Small intestine (tissue), 7 donors: ENCODE results near the gene CREM. TPM values are rescaled to one million over a fixed set of nuclear protein-coding genes. Genes with fewer than 3 reads are reported as not detected.

Source experiments
- DNase-seq, 2 donors: peaks; one replicate each; pipeline versions ENCODE4 v3.0.0 to v3.0.0-alpha.2; 2013
- FAIRE-seq: peaks from 2 replicates; lab custom pipeline; 2012; peaks lifted over from hg19 to GRCh38; lab: Jason Lieb, UNC
- H3K27ac ChIP-seq, 3 donors: one replicate each; pipeline ENCODE4 v1.5.1; 2013; ENCODE audit warnings: low read length in 2 of 3, mild to moderate bottlenecking in 2 of 3, control low read depth in 1 of 3, inconsistent platforms in 1 of 3, low read depth in 1 of 3, moderate library complexity in 1 of 3
- H3K27me3 ChIP-seq, 3 donors: one replicate each; pipeline ENCODE4 v1.6.1; 2013; ENCODE audit warnings: low read length in 3 of 3, inconsistent platforms in 1 of 3; ENCODE audit not compliant: control insufficient read depth in 3 of 3, insufficient read depth in 3 of 3
- H3K36me3 ChIP-seq, 3 donors: one replicate each; pipeline ENCODE4 v1.6.1; 2013; ENCODE audit warnings: low read length in 3 of 3, inconsistent platforms in 1 of 3, low read depth in 1 of 3, mild to moderate bottlenecking in 1 of 3, moderate library complexity in 1 of 3; ENCODE audit not compliant: control insufficient read depth in 3 of 3, insufficient read depth in 2 of 3
- H3K4me1 ChIP-seq, 3 donors: one replicate each; pipeline ENCODE4 v1.6.1; 2013; ENCODE audit warnings: low read length in 2 of 3, inconsistent platforms in 1 of 3, low read depth in 1 of 3, mild to moderate bottlenecking in 1 of 3, moderate library complexity in 1 of 3; ENCODE audit not compliant: control insufficient read depth in 3 of 3, insufficient read depth in 2 of 3
- H3K4me3 ChIP-seq, 3 donors: one replicate each; pipeline ENCODE4 v1.5.1; 2013; ENCODE audit warnings: low read length in 3 of 3, control low read depth in 1 of 3, inconsistent platforms in 1 of 3, low read depth in 1 of 3, mild to moderate bottlenecking in 1 of 3, moderate library complexity in 1 of 3
- H3K9me3 ChIP-seq, 2 donors: one replicate each; pipeline ENCODE4 v1.6.1; 2013; ENCODE audit warnings: low read depth in 1 of 2, low read length in 1 of 2; ENCODE audit not compliant: control insufficient read depth in 2 of 2, insufficient read depth in 1 of 2
- WGBS, 3 donors: extraction: QIAGEN DNeasy Blood & Tissue Kit; methylation state at CpG; one replicate each; pipeline ENCODE4 v1.1.7; 2013; 5-methylcytosine and 5-hydroxymethylcytosine counted together
- polyA plus RNA-seq, 4 donors: library from polyadenylated mRNA; stranded (reverse) in 3 of 4; unstranded in 1 of 4; fragments of 200-250 nt in 3 of 4; fragments of 120-200 nt in 1 of 4; gene quantifications; one replicate each; pipeline versions ENCODE4 v1.2.1 to v1.2.3, GENCODE V29; 2013
- donor health status: healthy with polysubstance abuse.
- donor health status: control.
- donor health status: control.
- donor health status: Bipolar disorder and iron deficiency.
- donor health status: healthy.

The CREM gene
- polyA plus RNA-seq, 4 donors: 13.2 to 27.6 (median 22.7) TPM

DNA sequence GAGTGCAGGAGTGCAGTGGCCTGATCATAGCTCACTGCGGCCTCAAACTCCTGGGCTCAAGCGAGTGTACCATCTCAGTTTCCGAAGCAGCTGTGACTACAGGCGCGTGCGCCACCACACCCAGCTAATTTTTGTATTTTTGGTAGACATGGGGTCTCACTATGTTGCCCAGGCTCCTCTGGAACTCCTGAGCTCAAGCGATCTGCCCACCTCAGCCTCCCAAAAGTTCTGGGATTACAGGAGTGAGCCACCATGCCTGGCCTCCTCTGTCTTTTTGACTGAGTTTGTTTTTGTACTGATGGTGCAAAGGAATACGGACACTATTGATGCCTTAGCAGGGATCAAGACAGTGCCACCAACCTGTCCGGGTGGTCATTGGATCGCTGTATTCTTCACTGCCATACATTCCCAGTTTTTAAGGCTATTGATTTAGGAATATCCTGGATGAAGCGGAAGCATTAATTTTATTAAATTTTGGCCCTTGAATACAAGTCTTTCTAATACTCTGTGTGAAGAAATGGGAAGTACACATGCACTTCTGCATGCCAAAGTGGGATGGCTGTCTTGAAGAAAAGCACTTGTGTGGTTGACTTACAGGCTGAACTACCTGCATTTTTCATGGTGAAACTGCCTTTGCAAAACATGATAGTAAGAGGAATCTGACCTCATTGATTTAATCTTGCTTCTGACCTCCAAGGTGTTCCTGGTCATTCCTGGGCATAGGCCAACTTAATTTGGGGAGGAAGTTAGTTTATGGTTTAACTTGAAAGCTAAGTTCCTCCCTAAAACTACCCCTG is 34.5 kb upstream of the CREM start:
- H3K36me3 ChIP-seq: no peaks in the 10 kb centered on the region
- H3K27me3 ChIP-seq: peaks cover 0 to 2% (median 0%) of the 10 kb centered on the region in 3 donors
- WGBS, 3 donors: 89 to 96% (median 96%) methylated on average over 11 of the region's 11 CpGs
- DNase-seq: no peak
- H3K27ac ChIP-seq: no peak overlapping the region
- H3K9me3 ChIP-seq: peaks cover 0 to 6% of the 10 kb centered on the region in 2 donors
- no peak for FAIRE-seq
- peaks cover 0 to 5% (median 4%) of the 10 kb centered on the region in 3 donors for H3K4me1 ChIP-seq
- H3K4me3 ChIP-seq: no peak overlapping the region

DNA sequence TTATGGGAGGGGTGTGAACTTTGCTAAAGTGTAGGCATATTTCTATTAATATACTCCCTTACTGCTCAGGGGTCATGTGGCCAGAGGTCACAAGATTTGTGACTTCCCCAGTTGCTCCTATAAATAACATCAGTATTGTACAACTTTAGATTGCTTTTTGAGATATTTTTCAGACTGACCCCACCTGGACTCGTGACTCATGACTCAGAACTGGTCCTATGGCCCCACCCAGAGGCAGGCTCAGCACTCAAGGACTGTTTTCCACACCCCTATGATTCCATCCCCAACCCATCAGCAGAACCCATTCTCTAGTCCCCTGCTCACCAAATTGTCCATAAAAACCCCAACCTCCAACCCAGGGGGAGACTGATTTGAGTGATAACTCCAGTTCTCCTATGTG is 33.8 kb upstream of the CREM start:
- 44 to 63% (median 59%) methylated on average over 1 of the region's 1 CpG for WGBS, 3 donors
- Histone ChIP-seq H3K9me3 (peaks cover 0 to 6% of the 10 kb centered on the region in 2 donors), H3K4me3 (no peak overlapping the region), H3K27ac (no peak overlapping the region), H3K27me3 (peaks cover 0 to 2% (median 0%) of the 10 kb centered on the region in 3 donors), H3K36me3 (no peaks in the 10 kb centered on the region), H3K4me1 (peaks cover 0 to 5% (median 4%) of the 10 kb centered on the region in 3 donors)
- DNase-seq (peak in 1 of 2 donors; percentile 6), FAIRE-seq (no peak)

DNA sequence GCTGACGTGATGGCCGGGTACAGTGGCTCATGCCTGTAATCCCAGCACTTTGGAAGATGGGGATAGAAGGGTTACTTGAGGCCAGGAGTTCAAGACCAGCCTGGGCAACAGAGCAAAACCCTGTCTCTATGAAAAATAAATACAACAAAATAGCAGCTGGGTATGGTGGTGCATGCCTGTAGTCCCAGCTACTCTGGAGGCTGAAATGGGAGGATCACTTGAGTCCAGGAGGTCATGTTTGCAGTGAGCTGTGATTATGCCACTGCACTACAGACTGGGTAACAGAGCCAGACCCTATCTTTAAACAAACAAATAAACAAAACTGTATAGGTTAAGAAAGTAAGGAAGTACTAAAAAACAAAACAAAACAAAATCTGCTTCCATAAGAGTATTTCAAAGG is 30.3 kb upstream of the CREM start:
- Histone ChIP-seq H3K27ac (no peak overlapping the region), H3K4me3 (no peak overlapping the region), H3K27me3 (peaks cover 0 to 2% (median 0%) of the 10 kb centered on the region in 3 donors), H3K4me1 (no peaks in the 10 kb centered on the region), H3K36me3 (no peaks in the 10 kb centered on the region), H3K9me3 (peaks cover 0 to 6% of the 10 kb centered on the region in 2 donors)
- 76 to 81% (median 79%) methylated on average over 2 of the region's 2 CpGs for WGBS, 3 donors
- DNase-seq: no peak
- no peak for FAIRE-seq

DNA sequence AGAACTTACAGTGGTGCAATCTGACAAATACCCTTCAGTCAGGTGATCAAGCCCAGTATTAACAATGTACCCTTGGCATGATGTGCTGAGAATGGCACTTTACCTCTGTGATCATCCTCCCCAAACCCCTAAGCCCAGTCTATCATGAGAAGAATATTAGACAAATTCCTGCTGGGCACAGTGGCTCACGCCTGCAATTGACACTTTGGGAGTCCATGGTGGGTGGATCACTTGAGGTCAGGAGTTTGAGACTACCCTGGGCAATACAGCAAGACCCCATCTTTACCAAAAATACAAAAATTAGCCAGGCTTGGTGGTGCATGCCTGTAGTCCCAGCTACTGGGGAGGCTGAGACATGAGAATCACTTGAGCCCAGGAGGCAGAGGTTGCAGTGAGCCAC is 29.1 kb upstream of the CREM start:
- FAIRE-seq (no peak), DNase-seq (no peak)
- Histone ChIP-seq H3K27ac (no peak overlapping the region), H3K9me3 (peaks cover 0 to 6% of the 10 kb centered on the region in 2 donors), H3K4me1 (no peaks in the 10 kb centered on the region), H3K36me3 (no peaks in the 10 kb centered on the region), H3K4me3 (no peak overlapping the region), H3K27me3 (peaks cover 0 to 2% (median 0%) of the 10 kb centered on the region in 3 donors)
- 67 to 80% (median 70%) methylated on average over 1 of the region's 1 CpG for WGBS, 3 donors

DNA sequence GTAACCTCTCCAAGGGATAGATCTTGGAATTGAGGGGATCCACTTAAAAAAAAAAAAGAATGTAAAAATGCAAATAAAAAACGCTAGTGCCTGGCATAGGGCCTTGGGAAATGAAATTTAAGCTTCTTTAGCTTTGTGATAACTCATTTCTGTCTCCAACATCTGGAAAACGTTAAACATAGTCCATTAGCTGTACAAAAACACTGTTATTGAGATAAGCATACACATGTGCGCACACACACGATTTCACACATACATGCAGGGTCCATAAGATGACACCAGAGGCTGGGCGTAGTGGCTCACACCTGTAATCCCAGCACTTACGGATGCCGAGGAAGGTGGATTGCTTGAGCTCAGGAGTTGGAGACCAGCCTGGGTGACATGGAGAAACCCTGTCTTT is 22.8 kb upstream of the CREM start:
- H3K4me3 ChIP-seq: no peak overlapping the region
- 60 to 68% (median 68%) methylated on average over 7 of the region's 7 CpGs for WGBS, 3 donors
- no peaks in the 10 kb centered on the region for H3K27me3 ChIP-seq
- FAIRE-seq: no peak
- H3K27ac ChIP-seq: no peak overlapping the region
- H3K36me3 ChIP-seq: no peaks in the 10 kb centered on the region
- H3K9me3 ChIP-seq: no peaks in the 10 kb centered on the region
- DNase-seq: no peak
- H3K4me1 ChIP-seq: no peaks in the 10 kb centered on the region

DNA sequence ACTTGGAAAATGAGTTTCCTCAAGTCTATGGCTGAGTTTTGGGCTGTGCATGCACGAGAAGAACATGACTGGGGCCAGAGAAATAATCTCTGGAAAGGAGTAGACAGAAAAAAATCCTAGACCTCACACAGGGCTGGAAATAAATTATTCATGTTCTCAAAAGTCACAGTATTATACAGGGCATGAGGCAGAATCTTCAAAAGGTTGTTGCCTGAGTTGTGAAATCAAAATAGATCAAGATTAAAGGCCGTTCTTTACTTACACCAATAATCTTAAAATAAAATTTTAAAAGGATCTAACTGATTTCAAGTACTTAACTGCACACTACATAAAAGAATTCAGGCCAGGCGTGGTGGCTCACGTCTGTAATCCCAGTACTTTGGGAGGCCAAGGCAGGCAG is 14.1 kb upstream of the CREM start:
- WGBS, 3 donors: 69 to 82% (median 80%) methylated on average over 4 of the region's 4 CpGs
- FAIRE-seq (no peak), DNase-seq (no peak)
- Histone ChIP-seq H3K36me3 (no peaks in the 10 kb centered on the region), H3K4me3 (no peak overlapping the region), H3K9me3 (no peaks in the 10 kb centered on the region), H3K27ac (no peak overlapping the region), H3K27me3 (no peaks in the 10 kb centered on the region), H3K4me1 (no peaks in the 10 kb centered on the region)

DNA sequence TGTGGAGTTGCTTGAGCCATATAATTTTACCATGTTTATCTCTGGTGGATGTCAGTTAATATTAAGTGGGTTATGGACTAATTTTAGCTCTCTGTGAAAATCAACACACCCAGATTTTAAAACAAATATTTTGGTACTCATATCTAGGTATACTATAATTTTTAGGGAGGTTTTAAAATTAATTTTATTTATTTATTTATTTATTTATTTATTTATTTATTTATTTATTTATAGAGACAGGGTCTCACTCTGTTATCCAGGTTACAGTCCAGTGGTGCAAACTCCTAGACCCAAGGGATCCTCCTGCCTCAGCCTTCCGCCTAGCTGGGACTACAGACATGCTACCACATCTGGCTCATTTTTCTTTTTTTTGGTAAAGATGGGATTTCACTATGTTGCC is 7.3 kb upstream of the CREM start:
- no peaks in the 10 kb centered on the region for H3K36me3 ChIP-seq
- H3K27ac ChIP-seq: no peak overlapping the region
- WGBS, 3 donors: 94 to 97% (median 96%) methylated on average over 1 of the region's 1 CpG
- no peak overlapping the region for H3K4me3 ChIP-seq
- no peak for FAIRE-seq
- no peaks in the 10 kb centered on the region for H3K27me3 ChIP-seq
- no peak for DNase-seq
- no peaks in the 10 kb centered on the region for H3K9me3 ChIP-seq
- H3K4me1 ChIP-seq: no peaks in the 10 kb centered on the region

DNA sequence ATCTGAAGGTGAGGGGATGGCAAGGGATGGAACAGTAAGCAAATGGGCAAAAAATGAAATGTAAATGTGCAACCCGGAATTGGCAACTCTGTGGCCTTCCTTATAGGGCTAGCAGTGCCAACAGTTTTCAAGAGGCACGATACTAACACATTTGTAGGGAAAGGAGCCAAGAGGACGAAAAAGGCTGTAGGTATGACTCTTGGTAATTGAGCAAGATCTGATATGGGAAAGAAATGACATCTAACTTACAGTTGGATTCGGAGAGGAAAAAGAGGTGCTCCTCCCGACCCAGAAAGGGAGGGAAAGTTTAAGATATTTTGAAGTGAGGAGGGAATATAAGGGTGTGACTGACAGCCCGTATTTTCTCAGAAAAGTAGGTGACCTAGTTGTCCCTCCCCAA is 2.1 kb upstream of the CREM start:
- H3K27ac ChIP-seq: no peak overlapping the region
- peaks cover 0 to 4% (median 2%) of the 10 kb centered on the region in 3 donors for H3K4me1 ChIP-seq
- H3K9me3 ChIP-seq: no peaks in the 10 kb centered on the region
- FAIRE-seq (no peak), DNase-seq (no peak)
- WGBS, 3 donors: 45 to 70% (median 67%) methylated on average over 6 of the region's 6 CpGs
- no peaks in the 10 kb centered on the region for H3K27me3 ChIP-seq
- H3K4me3 ChIP-seq: no peak overlapping the region
- no peaks in the 10 kb centered on the region for H3K36me3 ChIP-seq
